ENCODE data around the gene PON2. TPM values are rescaled to one million over a fixed set of nuclear protein-coding genes. Genes with fewer than 3 reads are reported as not detected.

The PON2 gene
- total and polyA plus RNA-seq, 2 of the 13 experiments (the other 11 are each of a cell fraction or from before 2014, with no cell fraction given): 202 to 217 TPM

- Histone ChIP-seq H3K27ac (ENCODE audit: extremely low read length, insufficient read depth, low read length) (no peak overlapping the region), H3K27me3 (ENCODE audit: control insufficient read depth in 1 of 2, insufficient read depth in 2 of 2, low read length in 2 of 2) (no peaks in the 10 kb centered on the region), H3K9ac (ENCODE audit: insufficient read depth, low read depth, low read length) (no peak overlapping the region), H4K20me1 (ENCODE audit: insufficient read depth, low read length) (no peaks in the 10 kb centered on the region; the same call in 1 of the 2 replicates), H3K4me2 (ENCODE audit: low read depth, low read length) (no peak overlapping the region), H3K79me2 (ENCODE audit: insufficient read depth, low read length) (peaks cover 3% of the 10 kb centered on the region), H3K4me3 (replicated peaks in 1 of 3; ENCODE audit: insufficient read depth in 1 of 3, low read depth in 2 of 3, low read length in 3 of 3) (no peak overlapping the region), H3K4me1 (ENCODE audit: insufficient read depth, low read length) (peaks cover 15% of the 10 kb centered on the region), H3K9me3 (ENCODE audit: low read length) (no peaks in the 10 kb centered on the region), H2AFZ (ENCODE audit: low read length) (no peak overlapping the region), H3K36me3 (replicated peaks in 1 of 2; ENCODE audit: control insufficient read depth in 1 of 2, insufficient read depth in 2 of 2, low read length in 2 of 2) (peaks cover 7 to 75% of the 10 kb centered on the region in 2 experiments)
- in situ Hi-C loops (cut with HindIII; ENCODE audit: extremely low pct_ligation_motif_present, low pct_unique_long_range_greater_than_20kb) (no loop called here), intact Hi-C loops (cut with micrococcal nuclease; ENCODE audit: unreplicated experiment) (no loop called here)
- FAIRE-seq: no peak
- ATAC-seq: no peak
- WGBS (ENCODE audit: low lambda C conversion rate): 98% methylated on average over 3 of the region's 3 CpGs
- DNase-seq (ENCODE audit: low spot score): no peak
- BruUV-seq (replicated peaks): no TSS peak
- POLR2A ChIA-PET: interaction anchor here (1.2 to 1.3 kb wide), 2 partner anchors 15 kb away, joined by 3 to 6 read pairs; partner anchors contain the start of gene PON3
- no peak for TF ChIP-seq FOXJ3 (CRISPR knock-in tag; IDR thresholded peaks at IDR 0.05; ENCODE audit: borderline replicate concordance)
- no peak for TF ChIP-seq SOX6 (IDR thresholded peaks at IDR 0.05)
- no peak for TF ChIP-seq SOX6 (CRISPR knock-in tag; IDR thresholded peaks at IDR 0.05)
- no peak for TF ChIP-seq PLSCR1 (CRISPR knock-in tag; IDR thresholded peaks at IDR 0.05; ENCODE audit: borderline replicate concordance)
- TF ChIP-seq NCOA1 (CRISPR knock-in tag; IDR thresholded peaks at IDR 0.05): no peak
- CTCF ChIA-PET (ENCODE audit: low intra/inter-chr PET ratio, low total read pairs): no interaction called here
These were observed 23.8 kb downstream of the PON2 start for GRCh38 chr7:95411036-95411435.

DNA sequence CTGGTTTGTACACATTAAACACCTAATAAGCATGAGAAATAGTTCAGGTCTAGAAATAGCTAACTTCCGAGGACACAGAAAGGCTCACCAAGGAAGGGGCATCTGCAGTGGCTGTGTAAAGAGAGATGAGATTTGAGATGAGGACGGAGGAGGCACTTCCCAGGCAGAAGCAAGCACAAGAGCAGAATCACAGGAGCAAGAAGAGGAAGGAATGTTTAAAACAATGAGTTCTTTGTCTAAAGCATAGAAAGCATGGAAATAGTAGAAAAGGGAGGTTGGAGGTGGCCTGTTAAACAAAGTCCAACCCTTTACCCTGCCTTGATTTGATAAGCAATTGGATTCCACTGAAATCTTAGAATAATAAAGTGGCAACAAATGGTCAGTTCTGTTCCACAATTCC, 27.1 kb downstream of the PON2 start:
- TF ChIP-seq HNRNPL (IDR thresholded peaks at IDR 0.05; ENCODE audit: low read depth, low read length) (no peak), ZNF224 (CRISPR knock-in tag; IDR thresholded peaks at IDR 0.05) (no peak), MZF1 (CRISPR knock-in tag; IDR thresholded peaks at IDR 0.05; ENCODE audit: borderline replicate concordance) (no peak), HOXA5 (CRISPR knock-in tag; IDR thresholded peaks at IDR 0.05) (no peak), SMAD9 (CRISPR knock-in tag; IDR thresholded peaks at IDR 0.05) (no peak), YEATS2 (CRISPR knock-in tag; IDR thresholded peaks at IDR 0.05; ENCODE audit: borderline replicate concordance) (no peak), DPF2 (CRISPR knock-in tag; IDR thresholded peaks at IDR 0.05; ENCODE audit: borderline replicate concordance, low read depth) (no peak), ZBTB1 (CRISPR knock-in tag; IDR thresholded peaks at IDR 0.05; ENCODE audit: borderline replicate concordance) (no peak), CAMTA2 (CRISPR knock-in tag; IDR thresholded peaks at IDR 0.05; ENCODE audit: borderline replicate concordance) (no peak), ARNT2 (CRISPR knock-in tag; IDR thresholded peaks at IDR 0.05; ENCODE audit: low read depth) (no peak)
- TF ChIP-seq, protein P1, sequence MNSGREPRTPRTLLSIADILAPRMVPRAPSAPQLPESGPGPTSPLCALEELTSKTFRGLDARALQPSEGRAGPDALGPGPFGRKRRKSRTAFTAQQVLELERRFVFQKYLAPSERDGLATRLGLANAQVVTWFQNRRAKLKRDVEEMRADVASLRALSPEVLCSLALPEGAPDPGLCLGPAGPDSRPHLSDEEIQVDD (CRISPR knock-in tag; IDR thresholded peaks at IDR 0.05; ENCODE audit: borderline replicate concordance): no peak
- TF ChIP-seq, protein P2, sequence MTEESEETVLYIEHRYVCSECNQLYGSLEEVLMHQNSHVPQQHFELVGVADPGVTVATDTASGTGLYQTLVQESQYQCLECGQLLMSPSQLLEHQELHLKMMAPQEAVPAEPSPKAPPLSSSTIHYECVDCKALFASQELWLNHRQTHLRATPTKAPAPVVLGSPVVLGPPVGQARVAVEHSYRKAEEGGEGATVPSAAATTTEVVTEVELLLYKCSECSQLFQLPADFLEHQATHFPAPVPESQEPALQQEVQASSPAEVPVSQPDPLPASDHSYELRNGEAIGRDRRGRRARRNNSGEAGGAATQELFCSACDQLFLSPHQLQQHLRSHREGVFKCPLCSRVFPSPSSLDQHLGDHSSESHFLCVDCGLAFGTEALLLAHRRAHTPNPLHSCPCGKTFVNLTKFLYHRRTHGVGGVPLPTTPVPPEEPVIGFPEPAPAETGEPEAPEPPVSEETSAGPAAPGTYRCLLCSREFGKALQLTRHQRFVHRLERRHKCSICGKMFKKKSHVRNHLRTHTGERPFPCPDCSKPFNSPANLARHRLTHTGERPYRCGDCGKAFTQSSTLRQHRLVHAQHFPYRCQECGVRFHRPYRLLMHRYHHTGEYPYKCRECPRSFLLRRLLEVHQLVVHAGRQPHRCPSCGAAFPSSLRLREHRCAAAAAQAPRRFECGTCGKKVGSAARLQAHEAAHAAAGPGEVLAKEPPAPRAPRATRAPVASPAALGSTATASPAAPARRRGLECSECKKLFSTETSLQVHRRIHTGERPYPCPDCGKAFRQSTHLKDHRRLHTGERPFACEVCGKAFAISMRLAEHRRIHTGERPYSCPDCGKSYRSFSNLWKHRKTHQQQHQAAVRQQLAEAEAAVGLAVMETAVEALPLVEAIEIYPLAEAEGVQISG (CRISPR knock-in tag; IDR thresholded peaks at IDR 0.05): no peak
- ATAC-seq (no peak), FAIRE-seq (no peak), DNase-seq (ENCODE audit: low spot score) (no peak)
- intact Hi-C loops (cut with micrococcal nuclease; ENCODE audit: unreplicated experiment): no loop called here
- no peaks in the 10 kb centered on the region for H3K9me3 ChIP-seq (ENCODE audit: low read length)
- H3K4me2 ChIP-seq (ENCODE audit: low read depth, low read length): no peak overlapping the region
- 71% methylated on average over 2 of the region's 2 CpGs for WGBS (ENCODE audit: low lambda C conversion rate)
- H3K4me1 ChIP-seq (ENCODE audit: insufficient read depth, low read length): peaks cover 15% of the 10 kb centered on the region
- CTCF ChIA-PET (ENCODE audit: low intra/inter-chr PET ratio, low total read pairs): no interaction called here
- POLR2A ChIA-PET: no interaction called here
- H4K20me1 ChIP-seq (ENCODE audit: insufficient read depth, low read length): no peaks in the 10 kb centered on the region; the same call in 1 of the 2 replicates
- no peaks in the 10 kb centered on the region for H3K79me2 ChIP-seq (ENCODE audit: insufficient read depth, low read length)
- H3K9ac ChIP-seq (ENCODE audit: insufficient read depth, low read depth, low read length): no peak overlapping the region
- no peak overlapping the region for H2AFZ ChIP-seq (ENCODE audit: low read length)
- no TSS peak for BruUV-seq (replicated peaks)
- no peak overlapping the region for H3K4me3 ChIP-seq (replicated peaks in 1 of 3; ENCODE audit: insufficient read depth in 1 of 3, low read depth in 2 of 3, low read length in 3 of 3)
- in situ Hi-C loops (cut with HindIII; ENCODE audit: extremely low pct_ligation_motif_present, low pct_unique_long_range_greater_than_20kb): no loop called here
- no peak overlapping the region for H3K27ac ChIP-seq (ENCODE audit: extremely low read length, insufficient read depth, low read length)
- H3K27me3 ChIP-seq (ENCODE audit: control insufficient read depth in 1 of 2, insufficient read depth in 2 of 2, low read length in 2 of 2): no peaks in the 10 kb centered on the region
- peaks cover 5 to 67% of the 10 kb centered on the region in 2 experiments; a peak in 4 of 5 replicates for H3K36me3 ChIP-seq (replicated peaks in 1 of 2; ENCODE audit: control insufficient read depth in 1 of 2, insufficient read depth in 2 of 2, low read length in 2 of 2)

Measured in HepG2 (cell line).